GM19324 (cell line): ENCODE measurements around the gene FGF18.
"Not testable (repeated sequence)": the region's sequence is repeated elsewhere in the genome, so short reads cannot be mapped to it uniquely, and the experiment has no call there.

ENCODE experiments used
- ATAC-seq: cut with Tn5 transposase; IDR thresholded peaks from one replicate; pipeline ENCODE4 v1.9.1; 2021; ENCODE audit warnings: mild to moderate bottlenecking, moderate library complexity; ENCODE audit not compliant: unreplicated experiment, low FRiP score

Gene FGF18, protein sequence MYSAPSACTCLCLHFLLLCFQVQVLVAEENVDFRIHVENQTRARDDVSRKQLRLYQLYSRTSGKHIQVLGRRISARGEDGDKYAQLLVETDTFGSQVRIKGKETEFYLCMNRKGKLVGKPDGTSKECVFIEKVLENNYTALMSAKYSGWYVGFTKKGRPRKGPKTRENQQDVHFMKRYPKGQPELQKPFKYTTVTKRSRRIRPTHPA

DNA sequence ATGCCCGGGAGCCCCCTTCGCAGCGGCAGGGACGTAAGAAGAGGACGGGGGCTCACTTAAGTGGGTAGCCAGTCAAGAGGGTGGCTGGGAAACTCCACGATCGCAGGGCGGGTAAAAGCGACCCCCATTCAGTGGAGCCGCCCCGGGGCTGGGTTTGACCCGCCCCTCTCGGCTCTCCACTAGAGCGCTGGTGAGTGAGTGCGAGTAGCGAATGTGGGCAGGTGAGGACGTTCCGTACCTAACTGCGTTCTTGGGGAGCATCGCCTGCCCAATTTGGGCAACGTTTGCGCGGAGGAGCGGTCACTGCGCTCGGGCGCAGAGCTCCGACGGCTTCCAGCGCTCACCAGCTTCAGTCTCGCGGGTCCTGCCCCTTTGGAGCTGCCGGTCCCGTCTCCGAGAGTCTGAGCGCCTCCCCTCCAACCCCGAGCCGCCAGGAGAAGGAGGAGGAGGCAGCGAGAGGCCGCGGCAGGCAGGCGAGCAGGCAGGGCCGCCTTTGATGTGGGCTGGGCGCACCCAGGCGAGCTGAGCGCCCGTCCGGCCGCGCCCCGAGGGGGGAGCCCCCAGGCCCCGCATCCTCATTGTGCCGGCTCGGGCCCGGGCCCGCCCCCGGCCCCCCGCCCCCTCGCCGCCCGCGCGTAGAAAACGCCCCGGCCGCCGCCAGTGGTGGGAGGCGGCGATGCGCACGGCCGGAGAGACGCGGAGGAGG is at the start of gene FGF18:
Gene FGF18, plus strand, starts transcription at position 666 of the 706 bp plus-strand sequence. CDS start 553 bp downstream, outside the sequence.
- no peak for ATAC-seq

DNA sequence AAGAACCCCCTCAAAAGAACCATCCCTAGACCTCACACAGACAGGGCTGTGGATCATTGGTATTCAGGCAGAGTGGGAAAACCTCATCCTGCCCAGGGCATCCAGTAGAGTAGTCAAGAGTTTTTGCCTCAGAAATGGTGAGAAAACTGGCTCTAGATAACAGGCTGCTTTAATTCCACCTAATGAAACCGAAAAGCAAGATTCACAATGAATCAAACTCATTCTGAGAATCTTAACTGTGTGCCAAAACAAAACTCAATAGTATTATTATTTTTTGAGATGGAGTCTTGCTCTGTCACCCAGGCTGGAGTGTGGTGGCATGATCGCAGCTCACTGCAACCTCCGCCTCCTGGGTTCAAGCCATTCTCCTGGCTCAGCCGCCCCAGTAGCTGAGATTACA is 49.5 kb upstream of the FGF18 start:
- no peak for ATAC-seq

DNA sequence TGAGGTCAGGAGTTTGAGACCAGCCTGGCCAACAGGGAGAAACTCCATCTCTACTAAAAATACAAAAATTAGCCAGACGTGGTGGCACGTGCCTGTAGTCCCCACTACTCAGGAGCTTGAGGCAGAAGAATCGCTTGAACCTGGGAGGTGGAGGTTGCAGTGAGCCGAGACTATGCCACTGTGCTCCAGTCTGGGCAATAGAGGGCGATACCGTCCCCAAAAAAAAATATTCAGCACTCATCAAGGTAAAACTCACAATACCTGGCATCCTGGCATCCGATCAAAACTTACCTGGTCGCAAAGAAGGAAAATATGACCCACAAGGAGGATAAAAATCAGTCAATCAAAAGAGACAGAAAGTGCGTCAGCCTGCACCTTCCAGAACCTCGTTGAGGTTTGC is 48.6 kb upstream of the FGF18 start:
- ATAC-seq: not testable (repeated sequence)

DNA sequence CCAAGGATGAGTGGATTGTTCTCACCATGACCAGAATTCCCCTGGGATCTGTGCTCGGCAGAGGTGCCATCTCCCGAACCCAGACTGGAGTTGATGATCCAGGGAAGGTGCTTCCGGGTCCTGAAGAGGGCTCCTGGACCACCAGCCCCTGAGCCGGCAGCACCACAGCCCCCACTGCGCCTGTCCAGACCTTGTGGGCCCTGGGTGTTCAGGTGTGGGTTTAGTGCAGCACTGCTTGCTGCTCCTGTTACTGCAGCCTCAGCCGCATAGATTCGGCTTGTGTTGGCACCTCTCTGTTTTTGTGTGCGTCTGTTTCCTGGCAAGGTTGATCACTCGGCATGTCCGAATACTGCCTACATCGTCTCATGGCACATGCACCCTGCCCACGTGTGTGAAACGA is 48.1 kb upstream of the FGF18 start:
- no peak for ATAC-seq

DNA sequence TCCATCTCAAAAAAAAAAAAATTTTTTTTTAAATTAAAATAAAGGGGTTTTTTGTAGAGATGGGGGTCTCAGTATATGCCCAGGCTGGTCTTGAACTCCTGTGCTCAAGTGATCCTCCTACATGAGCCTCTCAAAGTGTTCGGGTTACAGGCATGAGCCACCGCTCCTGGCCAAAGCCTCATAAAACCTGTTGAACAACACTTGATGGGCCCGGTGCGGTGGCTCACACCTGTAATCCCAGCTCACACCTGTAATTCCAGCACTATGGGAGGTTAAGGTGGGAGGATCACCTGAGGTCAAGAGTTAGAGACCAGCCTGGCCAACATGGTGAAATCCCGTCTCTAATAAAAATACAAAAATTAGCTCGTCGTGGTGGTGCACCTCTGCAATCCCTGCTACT is 39.5 kb upstream of the FGF18 start:
- ATAC-seq: no peak

DNA sequence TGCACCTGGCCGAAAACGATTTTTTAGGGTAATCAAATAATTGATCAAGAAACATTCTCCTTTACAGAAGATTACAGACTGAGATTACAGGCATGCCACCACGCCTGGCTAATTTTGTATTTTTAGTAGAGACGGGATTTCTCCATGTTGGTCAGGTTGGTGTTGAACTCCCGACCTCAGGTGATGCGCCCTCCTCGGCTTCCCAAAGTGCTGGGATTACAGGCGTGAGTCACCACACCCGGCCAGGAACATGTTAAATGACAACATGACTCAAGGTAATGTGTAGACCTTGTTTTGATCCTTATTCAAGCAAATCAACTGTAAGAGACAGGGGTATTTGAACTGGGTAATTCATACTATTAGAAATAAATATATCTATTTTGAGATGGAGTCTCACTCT is 35.0 kb upstream of the FGF18 start:
- ATAC-seq: not testable (repeated sequence)

DNA sequence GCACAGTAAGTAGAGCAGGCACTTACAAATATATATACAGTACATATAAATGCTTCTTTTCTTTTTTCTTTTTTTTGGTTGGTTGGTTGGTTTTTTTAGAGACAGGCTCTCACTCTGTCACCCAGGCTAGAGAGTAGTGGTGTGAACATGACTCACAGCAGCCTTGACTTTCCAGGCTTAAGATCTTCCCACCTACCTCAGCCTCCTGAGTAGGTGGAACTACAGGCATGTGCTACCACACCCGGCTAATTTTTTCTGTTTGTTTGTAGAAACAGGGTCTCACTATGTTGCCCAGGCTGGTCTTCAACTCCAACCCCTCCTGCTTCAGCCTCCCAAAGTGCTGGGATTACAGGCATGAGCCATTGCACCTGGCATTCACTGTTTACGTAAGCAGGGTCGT is 34.4 kb upstream of the FGF18 start:
- not testable (repeated sequence) for ATAC-seq

DNA sequence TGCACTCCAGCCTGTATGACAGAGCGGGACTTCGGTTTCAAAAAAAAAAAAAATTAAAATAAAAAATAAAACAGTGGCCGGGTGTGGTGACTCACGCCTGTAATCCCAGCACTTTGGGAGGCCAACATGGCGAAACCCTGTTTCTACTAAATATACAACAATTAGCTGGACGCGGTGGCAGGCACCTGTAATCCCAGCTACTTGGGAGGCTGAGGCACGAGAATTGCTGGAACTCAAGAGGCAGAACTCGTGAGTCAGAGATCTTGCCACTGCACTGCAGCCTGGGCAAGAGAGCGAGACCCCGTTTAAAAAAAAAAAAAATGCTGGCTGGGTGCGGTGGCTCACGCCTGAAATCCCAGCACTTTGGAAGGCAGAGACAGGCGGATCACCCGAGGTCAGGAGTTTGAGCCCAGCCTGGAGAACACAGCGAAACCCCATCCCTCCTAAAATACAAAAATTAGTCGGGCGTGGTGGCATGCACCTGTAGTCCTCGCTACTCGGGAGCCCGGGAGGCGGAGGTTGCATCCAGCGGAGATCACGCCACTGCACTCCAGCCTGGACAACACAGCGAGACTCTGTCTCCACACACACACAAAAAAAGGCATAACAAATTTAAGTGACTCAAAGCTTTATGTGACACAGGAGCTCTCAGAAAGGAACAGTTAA is 33.3 kb upstream of the FGF18 start:
- ATAC-seq: no peak

DNA sequence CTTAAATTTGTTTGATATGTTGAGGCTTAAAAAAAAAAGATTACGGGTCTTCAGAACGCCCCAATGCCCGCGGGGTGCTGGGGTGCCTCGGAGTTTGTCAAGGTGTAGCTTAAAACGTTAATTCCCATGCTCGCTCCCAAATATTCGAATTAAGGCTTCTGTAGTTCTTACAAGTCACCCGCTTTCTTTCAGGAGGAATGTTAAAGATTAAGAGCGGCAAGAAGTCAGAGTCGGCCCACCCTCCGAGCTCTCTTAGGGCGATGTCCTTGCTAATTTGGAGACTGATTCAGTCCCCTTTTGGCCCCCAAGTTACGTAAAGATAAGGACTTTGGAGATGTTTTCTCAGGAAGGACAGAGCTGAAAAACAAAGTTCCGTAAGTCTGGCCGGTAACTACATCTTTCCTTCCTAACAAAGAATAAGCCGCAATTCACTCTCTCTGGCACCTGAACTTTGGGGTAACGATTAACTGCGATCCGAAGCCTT is 32.5 kb upstream of the FGF18 start:
- no peak for ATAC-seq

DNA sequence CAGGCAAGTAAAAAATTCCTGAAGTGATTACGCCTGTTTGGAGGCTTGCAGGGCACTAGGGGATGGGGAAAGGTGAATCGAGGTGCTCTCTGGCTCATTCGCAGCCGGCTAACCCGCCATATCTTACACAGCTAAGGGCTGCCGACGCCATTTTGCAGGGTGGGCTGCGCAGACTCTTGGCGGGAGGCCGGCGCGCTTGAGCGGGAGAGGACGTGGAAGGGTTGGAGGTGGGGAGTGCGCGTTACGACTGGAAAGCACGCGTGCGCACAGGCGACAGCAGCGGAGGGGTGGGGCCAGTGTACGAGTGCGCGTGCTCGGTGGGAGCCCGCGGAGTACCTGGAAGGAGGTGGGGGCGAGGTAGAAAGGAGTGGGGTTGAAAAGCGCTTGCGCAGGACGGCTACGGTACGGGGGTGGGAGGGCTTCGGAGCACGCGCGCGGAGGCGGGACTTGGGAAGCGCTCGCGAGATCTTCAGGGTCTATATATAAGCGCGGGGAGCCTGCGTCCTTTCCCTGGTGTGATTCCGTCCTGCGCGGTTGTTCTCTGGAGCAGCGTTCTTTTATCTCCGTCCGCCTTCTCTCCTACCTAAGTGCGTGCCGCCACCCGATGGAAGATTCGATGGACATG is 32.0 kb upstream of the FGF18 start, which contains the start of gene NPM1:
Gene NPM1, plus strand, starts transcription at position 505 of the 625 bp plus-strand sequence. Its CDS starts 100 bp downstream, at position 605.
- ATAC-seq: peak; percentile 89

DNA sequence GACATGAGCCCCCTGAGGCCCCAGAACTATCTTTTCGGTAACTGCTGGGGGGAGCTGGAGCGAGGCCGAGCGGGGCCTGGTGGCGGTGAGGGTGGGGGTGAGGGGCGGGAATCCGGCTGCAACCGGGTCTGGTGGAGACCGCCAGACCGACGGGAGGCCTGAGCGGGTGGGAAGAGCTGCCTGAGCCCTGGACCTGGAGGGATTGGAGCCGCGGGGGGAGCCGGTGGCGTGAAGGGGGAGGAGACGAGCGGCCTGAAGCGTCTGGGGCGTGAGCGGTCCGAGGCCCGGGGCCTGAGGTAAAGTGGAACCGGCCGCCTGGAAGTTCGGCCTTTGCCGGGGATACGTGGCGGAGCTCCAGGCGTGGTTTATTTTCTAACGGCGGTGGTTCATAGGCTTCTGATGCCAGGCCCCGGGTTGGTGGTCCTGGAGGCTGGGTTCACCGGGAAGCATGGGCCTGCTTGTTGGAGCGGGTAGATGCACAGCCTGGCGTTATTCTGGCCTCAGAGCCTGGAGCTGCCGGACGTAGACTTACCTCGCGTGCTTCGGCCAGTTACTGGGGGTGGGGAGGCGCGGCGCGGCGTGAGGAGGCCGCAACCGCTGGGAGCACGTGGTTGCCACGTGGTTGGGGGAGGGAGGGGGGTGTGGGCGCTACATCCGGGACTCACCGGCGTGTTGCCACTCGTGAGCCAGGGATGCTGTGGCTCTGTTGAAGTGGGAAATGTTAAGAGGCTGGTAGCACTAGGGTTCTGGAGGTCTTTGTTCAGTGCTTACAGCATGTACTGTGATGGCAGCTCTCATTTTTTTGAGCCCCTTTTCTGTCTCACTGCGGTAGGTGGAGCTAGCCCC is 31.3 kb upstream of the FGF18 start:
- ATAC-seq: peak; percentile 31

DNA sequence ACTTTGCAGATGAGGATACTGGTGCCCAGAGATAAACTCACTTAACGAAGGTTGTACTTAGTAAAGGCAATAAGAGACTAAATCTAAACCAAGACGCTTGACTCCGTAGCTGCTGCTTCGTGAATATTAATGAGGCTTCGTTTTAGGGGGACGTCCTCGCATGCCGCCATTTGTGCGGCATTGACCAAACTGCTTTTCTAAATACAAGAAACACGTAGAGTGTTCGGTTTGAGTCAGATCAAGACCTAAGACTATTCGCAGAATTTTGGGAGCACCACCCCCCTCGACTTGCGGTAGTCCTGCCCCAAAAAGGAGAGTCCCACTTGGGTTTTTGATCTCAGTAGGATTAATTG is 30.7 kb upstream of the FGF18 start:
- ATAC-seq: no peak

DNA sequence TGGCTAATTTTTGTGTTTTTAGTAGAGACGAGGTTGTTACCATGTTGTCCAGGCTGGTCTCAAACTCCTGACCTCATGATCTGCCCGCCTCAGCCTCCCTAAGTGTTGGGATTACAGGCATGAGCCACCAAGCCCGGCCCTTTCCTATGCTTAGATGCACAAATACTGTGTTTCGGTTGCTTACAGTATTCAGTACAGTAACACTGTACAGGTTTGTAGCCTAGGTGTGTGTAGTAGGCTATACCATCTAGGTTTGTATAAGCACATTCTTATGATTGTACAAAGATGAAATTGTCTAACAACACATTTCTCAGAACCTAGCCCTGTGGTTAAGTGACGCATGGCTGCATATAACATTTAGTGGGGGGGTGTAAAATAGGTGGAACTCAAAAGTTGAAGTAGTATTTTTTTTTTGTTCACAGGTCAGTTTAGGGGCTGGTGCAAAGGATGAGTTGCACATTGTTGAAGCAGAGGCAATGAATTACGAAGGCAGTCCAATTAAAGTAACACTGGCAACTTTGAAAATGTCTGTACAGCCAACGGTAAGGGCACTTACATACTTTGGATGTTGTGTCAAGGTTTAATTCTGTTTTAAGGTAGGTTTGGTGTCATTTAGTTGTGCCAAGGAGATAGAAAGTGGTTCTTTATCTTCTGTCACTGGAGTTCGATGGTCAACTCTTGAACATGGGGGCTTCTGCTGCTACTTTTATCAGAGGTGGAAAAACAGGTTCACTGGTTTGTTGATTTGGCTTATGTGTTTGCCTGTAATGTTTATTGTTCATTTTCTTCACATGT is 28.4 kb upstream of the FGF18 start:
- no peak for ATAC-seq

DNA sequence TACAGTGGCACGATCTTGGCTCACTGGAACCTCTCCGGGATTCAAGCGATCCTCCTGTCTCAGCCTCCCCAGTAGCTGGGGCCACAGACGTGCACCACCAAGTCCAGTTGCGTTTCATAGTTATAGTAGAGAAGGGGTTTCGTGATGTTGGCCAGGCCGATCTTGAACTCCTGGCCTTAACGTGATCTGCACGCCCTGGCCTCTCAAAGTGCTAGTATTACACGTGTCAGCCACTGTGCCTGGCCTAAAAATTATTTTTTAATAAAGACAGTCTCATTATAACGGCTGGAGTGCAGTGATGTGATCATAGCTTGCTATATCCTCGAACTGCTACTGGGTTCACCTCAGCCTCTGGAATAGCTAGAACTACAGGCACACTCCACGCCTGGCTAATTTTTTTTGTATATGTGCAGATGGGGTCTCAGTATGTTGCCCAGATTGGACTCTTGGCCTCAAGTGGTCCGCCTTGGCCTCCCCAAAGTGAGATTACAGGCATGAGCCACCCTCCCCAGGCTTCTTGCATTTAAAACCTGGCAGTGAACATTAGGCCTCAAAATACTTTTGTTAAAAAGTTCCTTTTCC is 27.4 kb upstream of the FGF18 start:
- ATAC-seq: no peak

DNA sequence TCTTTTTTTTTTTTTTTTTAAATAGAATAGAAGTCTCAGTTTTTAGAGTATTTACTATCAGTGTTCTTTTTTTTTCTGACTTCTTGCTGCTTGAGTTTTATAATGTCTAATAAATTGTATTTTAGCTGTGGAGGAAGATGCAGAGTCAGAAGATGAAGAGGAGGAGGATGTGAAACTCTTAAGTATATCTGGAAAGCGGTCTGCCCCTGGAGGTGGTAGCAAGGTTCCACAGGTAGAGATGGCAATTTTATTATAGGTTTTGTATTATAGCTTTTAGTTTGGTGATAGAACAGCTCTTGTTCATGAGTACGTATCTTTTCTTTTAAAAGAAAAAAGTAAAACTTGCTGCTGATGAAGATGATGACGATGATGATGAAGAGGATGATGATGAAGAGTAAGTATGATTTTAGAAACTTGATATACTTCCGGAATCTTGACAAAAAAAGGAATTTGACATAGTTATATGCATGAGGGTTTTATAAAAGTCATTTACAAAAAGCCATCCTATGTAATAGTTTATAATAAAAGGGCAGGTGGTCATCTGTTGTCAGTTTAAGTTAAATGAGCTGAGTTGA is 26.8 kb upstream of the FGF18 start:
- ATAC-seq: no peak

DNA sequence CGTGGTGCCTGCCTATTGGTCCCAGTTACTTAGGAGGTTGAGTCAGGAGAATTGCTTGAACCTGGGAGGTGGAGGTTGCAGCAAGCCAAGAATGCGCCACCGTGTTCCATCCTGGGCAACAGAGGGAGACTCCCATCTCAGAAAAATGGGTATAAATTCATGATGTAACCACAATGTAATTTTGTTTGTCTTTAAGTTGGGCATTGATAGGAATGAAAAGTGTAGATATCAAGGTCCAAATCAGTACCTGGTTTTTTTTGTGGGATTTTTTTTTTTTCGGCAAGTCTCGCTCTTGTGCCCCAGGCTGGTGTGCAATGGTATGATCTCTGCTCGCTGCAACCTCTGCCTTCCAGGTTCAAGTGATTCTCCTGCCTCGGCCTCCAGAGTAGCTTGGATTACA is 24.4 kb upstream of the FGF18 start:
- no peak for ATAC-seq

DNA sequence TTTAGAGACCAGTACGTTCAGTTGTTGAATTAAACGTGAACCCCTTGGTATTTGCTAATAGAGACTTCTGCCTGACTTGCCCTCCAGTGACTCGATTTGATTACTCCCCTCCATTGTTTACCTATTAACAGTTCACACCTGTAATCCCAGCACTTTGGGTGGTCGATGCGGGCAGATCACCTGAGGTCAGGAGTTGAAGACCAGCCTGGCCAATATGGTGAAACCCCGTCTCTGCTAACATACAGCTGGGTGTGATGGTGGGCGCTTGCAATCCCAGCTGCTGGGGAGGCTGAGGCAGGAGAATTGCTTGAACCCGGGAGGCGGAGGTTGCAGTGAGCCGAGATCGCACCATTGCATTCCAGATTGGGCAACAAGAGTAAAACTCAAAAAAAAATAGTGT is 22.9 kb upstream of the FGF18 start:
- ATAC-seq: not testable (repeated sequence)

DNA sequence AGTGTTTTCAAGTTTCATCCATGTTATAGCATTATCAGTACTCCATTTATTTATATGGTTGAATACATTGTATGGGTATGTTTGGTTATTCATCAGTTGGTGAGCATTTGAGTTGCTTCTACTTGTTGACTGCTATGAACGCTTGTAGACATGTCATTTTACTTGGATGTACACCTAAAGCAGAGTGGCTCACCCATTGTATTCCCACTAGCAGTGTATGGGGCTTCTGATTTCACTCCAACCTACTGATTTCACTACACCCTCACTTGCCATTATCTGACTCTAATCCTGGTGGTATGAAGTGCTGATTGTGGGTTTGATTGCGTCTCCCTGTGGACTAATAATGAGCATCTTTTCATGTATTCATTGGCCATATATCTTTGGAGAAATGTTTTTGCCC is 22.3 kb upstream of the FGF18 start:
- no peak for ATAC-seq

DNA sequence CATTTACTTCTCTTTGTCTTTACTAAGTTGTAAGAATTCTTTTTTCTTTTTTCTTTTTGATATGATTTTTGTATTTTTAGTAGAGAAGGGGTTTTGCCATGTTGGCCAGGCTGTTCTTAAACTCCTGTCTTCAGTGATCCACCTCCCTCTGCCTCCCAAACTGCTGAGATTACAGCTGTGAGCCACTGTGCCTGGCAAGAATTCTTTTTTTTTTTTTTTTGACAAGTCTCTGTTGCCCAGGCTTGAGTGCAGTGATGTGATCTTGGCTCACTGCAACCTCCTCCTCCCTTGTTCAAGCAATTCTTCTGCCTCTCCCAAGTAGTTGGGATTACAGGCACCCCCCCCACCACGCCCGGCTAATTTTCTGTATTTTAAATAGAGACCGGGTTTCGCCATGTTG is 21.8 kb upstream of the FGF18 start:
- ATAC-seq: no peak
